ENCODE measurements around the gene MED15.
"Not testable (repeated sequence)": the region's sequence is repeated elsewhere in the genome, so short reads cannot be mapped to it uniquely, and the experiment has no call there.

MED15 gene

DNA sequence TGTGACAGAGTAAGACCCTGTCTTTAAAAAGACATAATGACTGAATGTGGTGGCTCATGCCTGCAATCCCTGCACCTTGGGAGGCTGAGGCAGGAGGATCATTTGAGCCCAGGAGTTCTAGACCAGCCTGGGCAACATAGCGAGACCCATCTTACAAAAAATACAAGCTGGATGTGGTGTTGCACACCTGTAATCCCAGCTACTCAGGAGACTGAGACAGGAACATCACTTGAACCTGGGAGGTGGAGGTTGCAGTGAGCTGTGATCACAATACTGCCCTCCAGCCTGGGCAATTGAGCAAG, 112.4 kb downstream of the MED15 start:
- H3K27ac ChIP-seq (ENCODE audit: low read depth, low read length, severe bottlenecking); H3K9me3 ChIP-seq (ENCODE audit: control insufficient read depth, low read length); H3K4me3 ChIP-seq (ENCODE audit: extremely low read depth, insufficient read depth, low read length, poor library complexity, severe bottlenecking); H3K36me3 ChIP-seq (ENCODE audit: control insufficient read depth, insufficient read depth, low read length); H3K4me1 ChIP-seq (ENCODE audit: control insufficient read depth, insufficient read depth, low read length, poor library complexity, severe bottlenecking): not testable (repeated sequence)
- 71 to 100% methylated on average over 1 of the region's 1 CpG for WGBS, 2 experiments (ENCODE audit: insufficient coverage in 2 of 2)

DNA sequence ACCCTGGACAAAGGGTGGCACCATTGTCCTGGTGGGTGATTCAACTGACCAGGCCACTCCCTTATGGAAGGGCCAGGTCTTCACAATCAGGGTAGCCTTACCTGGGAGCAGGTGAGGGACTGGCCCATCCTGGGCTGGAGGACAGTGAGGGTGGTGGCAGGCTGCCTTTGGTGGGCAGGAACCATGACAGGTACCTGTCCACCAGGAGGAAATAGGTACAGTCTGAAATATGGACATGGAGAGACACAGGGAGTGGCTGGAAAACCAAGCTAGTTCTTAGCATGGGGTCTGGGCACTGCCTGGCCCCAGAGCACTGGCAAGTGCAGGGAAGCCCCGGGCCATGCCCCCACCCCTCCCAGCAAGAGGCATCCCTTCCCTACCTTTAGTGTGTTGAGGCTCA, 113.8 kb downstream of the MED15 start:
- Histone ChIP-seq H3K4me1 (ENCODE audit: control insufficient read depth, insufficient read depth, low read length, poor library complexity, severe bottlenecking) (no peaks in the 10 kb centered on the region), H3K4me3 (ENCODE audit: extremely low read depth, insufficient read depth, low read length, poor library complexity, severe bottlenecking) (no peak overlapping the region), H3K27ac (ENCODE audit: low read depth, low read length, severe bottlenecking) (no peak overlapping the region), H3K36me3 (ENCODE audit: control insufficient read depth, insufficient read depth, low read length) (no peaks in the 10 kb centered on the region), H3K9me3 (ENCODE audit: control insufficient read depth, low read length) (no peaks in the 10 kb centered on the region)
- 80 to 100% methylated on average over 1 of the region's 1 CpG for WGBS, 2 experiments (ENCODE audit: insufficient coverage in 2 of 2)

DNA sequence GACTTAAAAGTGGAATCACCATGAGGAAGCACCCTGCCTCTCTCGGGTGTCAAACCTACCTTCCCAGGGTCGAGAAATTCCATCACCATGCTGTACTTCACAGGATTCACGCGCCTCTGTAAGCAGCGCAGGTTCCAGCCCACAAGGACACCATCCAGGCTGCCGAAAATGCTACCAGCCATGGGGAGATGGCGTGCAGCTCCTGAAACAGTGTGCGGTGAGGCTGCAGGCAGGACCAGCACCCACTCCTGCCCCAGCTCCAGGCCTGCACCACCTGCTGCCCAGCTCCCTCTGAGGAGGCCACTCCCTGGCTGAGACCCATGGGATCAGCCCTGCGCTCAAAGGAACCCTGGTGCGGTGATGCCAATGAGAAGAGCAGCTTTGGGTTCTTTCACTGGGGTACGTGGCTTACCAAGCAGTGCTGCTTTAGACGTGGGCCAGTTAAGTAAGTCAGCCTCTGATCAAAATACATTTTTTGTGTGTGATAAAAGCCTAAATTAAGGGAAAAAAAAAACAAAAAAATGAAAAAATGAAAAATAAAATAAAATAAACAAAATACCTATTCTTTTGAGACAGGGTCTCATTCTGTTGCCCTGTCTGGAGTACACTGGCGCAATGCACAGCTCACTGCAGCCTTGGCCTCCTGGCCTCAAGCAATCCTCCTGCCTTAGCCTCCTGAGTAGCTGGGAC, 115.4 kb downstream of the MED15 start:
- Histone ChIP-seq H3K9me3 (ENCODE audit: control insufficient read depth, low read length) (no peaks in the 10 kb centered on the region), H3K27ac (ENCODE audit: low read depth, low read length, severe bottlenecking) (no peak overlapping the region), H3K4me3 (ENCODE audit: extremely low read depth, insufficient read depth, low read length, poor library complexity, severe bottlenecking) (no peak overlapping the region), H3K36me3 (ENCODE audit: control insufficient read depth, insufficient read depth, low read length) (no peaks in the 10 kb centered on the region), H3K4me1 (ENCODE audit: control insufficient read depth, insufficient read depth, low read length, poor library complexity, severe bottlenecking) (no peaks in the 10 kb centered on the region)
- WGBS, 2 experiments (ENCODE audit: insufficient coverage in 2 of 2), result 81 to 82% methylated on average over 12 of the region's 13 CpGs

DNA sequence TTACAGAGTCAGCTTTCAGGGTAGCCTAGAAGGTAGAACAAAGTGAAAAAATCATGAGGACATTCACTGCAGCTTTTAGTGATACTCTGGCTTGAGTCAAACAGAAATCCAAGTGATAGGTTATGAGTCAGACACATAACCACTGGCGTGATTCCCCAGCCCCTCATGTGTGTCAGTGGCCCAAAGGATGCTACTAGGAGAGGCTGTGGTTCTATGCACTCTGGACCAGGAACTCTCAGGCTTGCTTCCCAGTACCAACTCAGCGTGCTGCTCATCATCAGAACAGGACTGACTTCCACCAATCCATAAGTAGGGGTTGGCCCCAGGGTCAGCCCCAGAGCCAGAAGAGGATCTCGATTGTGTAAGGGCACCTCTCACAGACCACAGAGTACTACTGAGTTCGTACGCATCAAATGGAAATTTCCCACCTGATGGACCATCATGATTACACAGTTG, 116.8 kb downstream of the MED15 start:
- no peaks in the 10 kb centered on the region for H3K9me3 ChIP-seq (ENCODE audit: control insufficient read depth, low read length)
- WGBS, 2 experiments (ENCODE audit: insufficient coverage in 2 of 2), result 87 to 94% methylated on average over 5 of the region's 5 CpGs
- H3K4me3 ChIP-seq (ENCODE audit: extremely low read depth, insufficient read depth, low read length, poor library complexity, severe bottlenecking), result no peak overlapping the region
- H3K4me1 ChIP-seq (ENCODE audit: control insufficient read depth, insufficient read depth, low read length, poor library complexity, severe bottlenecking), result no peaks in the 10 kb centered on the region
- H3K36me3 ChIP-seq (ENCODE audit: control insufficient read depth, insufficient read depth, low read length), result no peaks in the 10 kb centered on the region
- no peak overlapping the region for H3K27ac ChIP-seq (ENCODE audit: low read depth, low read length, severe bottlenecking)

DNA sequence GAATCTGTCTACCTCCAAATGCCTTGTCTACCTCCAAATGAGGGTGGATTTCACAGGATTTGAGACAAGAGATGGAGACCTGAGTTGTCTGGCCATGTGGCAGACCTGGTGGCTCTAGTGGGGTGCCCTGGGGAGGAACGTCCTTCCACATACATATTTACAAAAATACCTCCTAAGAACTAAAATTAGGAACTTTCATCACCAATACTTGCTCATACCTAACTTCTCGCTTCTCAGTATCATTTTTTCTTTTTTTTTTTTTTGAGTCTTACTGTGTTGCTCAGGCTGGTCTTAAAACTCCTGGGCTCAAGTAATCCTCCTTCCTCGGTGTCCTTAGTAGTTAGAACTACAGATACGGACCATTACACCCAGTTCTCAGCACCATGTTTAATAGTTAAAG, 117.9 kb downstream of the MED15 start:
- WGBS, 2 experiments (ENCODE audit: insufficient coverage in 2 of 2), result 79 to 86% methylated on average over 2 to 3 of the region's 4 CpGs
- H3K4me1 ChIP-seq (ENCODE audit: control insufficient read depth, insufficient read depth, low read length, poor library complexity, severe bottlenecking), result no peaks in the 10 kb centered on the region
- no peak overlapping the region for H3K27ac ChIP-seq (ENCODE audit: low read depth, low read length, severe bottlenecking)
- H3K9me3 ChIP-seq (ENCODE audit: control insufficient read depth, low read length), result no peaks in the 10 kb centered on the region
- H3K4me3 ChIP-seq (ENCODE audit: extremely low read depth, insufficient read depth, low read length, poor library complexity, severe bottlenecking), result no peak overlapping the region
- no peaks in the 10 kb centered on the region for H3K36me3 ChIP-seq (ENCODE audit: control insufficient read depth, insufficient read depth, low read length)

DNA sequence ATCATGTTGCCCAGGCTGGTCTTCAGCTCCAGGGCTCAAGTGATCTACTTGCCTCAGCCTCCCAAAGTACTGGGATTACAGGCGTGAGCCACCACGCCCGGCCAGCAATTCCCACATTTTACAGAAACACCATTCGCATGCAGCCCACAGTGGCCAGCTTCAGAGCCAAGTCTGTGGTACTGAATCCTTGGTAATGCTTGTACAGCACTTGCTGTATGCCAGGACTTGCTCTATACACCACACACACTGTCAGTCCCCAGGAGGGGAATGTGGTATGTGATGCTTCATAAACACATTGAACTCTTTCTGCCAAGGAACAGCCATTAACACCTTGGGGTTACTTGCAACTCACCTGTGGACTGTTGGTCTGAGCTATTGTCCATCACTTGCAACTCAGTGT, 119.4 kb downstream of the MED15 start:
- Histone ChIP-seq H3K36me3 (ENCODE audit: control insufficient read depth, insufficient read depth, low read length) (no peaks in the 10 kb centered on the region), H3K9me3 (ENCODE audit: control insufficient read depth, low read length) (no peaks in the 10 kb centered on the region), H3K27ac (ENCODE audit: low read depth, low read length, severe bottlenecking) (no peak overlapping the region), H3K4me3 (ENCODE audit: extremely low read depth, insufficient read depth, low read length, poor library complexity, severe bottlenecking) (no peak overlapping the region), H3K4me1 (ENCODE audit: control insufficient read depth, insufficient read depth, low read length, poor library complexity, severe bottlenecking) (no peaks in the 10 kb centered on the region)
- WGBS, 2 experiments (ENCODE audit: insufficient coverage in 2 of 2), result 69 to 100% methylated on average over 3 of the region's 4 CpGs

DNA sequence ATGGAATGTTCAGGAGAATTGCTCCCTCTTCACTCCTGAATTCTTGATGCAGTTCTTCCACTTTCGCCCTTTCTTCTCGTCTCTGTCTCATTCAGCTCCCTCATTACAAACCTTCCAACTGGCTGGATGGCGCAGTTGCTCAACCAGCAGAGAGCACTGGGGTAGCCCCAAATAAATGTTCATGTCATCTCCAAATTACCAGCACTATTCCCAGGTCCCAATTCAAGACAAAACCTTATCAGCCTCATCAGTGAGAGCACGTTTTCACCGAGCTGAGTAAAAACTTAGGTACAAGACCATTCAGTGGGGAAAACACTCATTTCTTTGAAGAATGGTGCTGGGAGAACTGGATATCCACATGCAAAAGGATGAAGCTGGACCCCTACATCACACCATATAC, 120.0 kb downstream of the MED15 start:
- H3K4me1 ChIP-seq (ENCODE audit: control insufficient read depth, insufficient read depth, low read length, poor library complexity, severe bottlenecking), result no peaks in the 10 kb centered on the region
- no peaks in the 10 kb centered on the region for H3K9me3 ChIP-seq (ENCODE audit: control insufficient read depth, low read length)
- H3K4me3 ChIP-seq (ENCODE audit: extremely low read depth, insufficient read depth, low read length, poor library complexity, severe bottlenecking), result no peak overlapping the region
- WGBS, 2 experiments (ENCODE audit: insufficient coverage in 2 of 2), result 87 to 93% methylated on average over 3 to 5 of the region's 5 CpGs
- H3K36me3 ChIP-seq (ENCODE audit: control insufficient read depth, insufficient read depth, low read length), result no peaks in the 10 kb centered on the region
- H3K27ac ChIP-seq (ENCODE audit: low read depth, low read length, severe bottlenecking), result no peak overlapping the region

DNA sequence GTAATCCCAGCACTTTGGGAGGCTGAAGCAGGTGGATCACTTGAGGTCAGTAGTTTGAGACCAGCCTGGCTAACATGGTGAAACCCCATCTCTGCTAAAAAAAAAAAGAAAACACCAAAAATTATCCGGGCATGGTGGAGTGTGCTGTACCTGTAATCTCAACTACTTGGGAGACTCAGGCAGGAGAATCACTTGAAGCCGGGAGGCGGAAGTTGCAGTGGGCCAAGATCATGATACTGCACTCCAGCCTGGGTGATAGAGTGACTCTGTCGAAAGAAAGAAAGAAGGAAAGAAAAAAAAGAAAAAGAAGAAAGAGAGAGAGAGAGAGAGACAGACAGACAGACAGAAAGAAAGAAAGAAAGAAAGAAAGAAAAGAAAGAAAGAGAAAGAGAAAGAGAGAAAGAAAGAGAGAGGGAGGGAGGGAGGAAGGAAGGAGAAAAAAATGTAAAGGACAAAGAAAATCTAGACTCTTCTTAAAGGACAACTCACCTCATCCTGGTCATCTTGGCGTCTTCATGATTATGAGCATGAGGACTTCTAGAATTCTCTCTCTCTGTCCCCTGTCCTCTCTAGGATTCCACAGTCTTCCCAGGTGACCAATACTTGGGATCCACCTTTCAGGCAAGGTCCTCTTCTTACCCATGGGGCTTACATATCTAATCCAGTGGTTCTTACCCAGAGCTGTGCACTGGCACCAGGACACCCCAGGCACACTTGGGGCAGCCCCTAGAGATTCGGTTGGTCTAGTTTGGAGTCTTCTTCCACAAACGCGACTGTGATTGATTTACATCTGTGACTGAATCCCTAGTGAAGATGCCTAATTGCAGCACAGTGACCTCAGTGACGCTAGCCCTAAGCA, 120.9 kb downstream of the MED15 start:
- WGBS, 2 experiments (ENCODE audit: insufficient coverage in 2 of 2), result 89 to 91% methylated on average over 7 to 9 of the region's 9 CpGs
- H3K9me3 ChIP-seq (ENCODE audit: control insufficient read depth, low read length), result no peaks in the 10 kb centered on the region
- no peaks in the 10 kb centered on the region for H3K36me3 ChIP-seq (ENCODE audit: control insufficient read depth, insufficient read depth, low read length)
- H3K27ac ChIP-seq (ENCODE audit: low read depth, low read length, severe bottlenecking), result no peak overlapping the region
- H3K4me3 ChIP-seq (ENCODE audit: extremely low read depth, insufficient read depth, low read length, poor library complexity, severe bottlenecking), result no peak overlapping the region
- no peaks in the 10 kb centered on the region for H3K4me1 ChIP-seq (ENCODE audit: control insufficient read depth, insufficient read depth, low read length, poor library complexity, severe bottlenecking)

DNA sequence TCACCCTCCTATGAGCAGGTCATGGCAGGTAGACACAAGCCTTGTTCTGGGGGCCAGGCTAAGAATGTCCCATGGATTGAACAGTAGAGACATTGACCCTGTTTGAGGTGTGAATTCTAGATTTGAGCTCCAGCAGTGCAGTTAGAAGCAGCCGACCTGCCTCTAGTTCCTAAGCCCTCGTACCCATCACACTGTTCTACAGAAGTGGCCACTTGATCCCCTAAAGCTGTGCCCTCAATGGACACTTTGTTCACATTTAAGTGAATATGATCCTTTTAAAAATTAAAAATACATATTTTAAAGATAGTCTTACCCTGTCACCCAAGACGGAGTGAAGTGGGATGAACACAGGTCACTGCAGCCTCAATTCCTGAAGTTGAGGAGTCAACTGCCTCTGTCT, 122.0 kb downstream of the MED15 start:
- Histone ChIP-seq H3K36me3 (ENCODE audit: control insufficient read depth, insufficient read depth, low read length) (no peaks in the 10 kb centered on the region), H3K9me3 (ENCODE audit: control insufficient read depth, low read length) (no peaks in the 10 kb centered on the region)
- WGBS, 2 experiments (ENCODE audit: insufficient coverage in 2 of 2), result 90 to 100% methylated on average over 1 to 3 of the region's 3 CpGs

DNA sequence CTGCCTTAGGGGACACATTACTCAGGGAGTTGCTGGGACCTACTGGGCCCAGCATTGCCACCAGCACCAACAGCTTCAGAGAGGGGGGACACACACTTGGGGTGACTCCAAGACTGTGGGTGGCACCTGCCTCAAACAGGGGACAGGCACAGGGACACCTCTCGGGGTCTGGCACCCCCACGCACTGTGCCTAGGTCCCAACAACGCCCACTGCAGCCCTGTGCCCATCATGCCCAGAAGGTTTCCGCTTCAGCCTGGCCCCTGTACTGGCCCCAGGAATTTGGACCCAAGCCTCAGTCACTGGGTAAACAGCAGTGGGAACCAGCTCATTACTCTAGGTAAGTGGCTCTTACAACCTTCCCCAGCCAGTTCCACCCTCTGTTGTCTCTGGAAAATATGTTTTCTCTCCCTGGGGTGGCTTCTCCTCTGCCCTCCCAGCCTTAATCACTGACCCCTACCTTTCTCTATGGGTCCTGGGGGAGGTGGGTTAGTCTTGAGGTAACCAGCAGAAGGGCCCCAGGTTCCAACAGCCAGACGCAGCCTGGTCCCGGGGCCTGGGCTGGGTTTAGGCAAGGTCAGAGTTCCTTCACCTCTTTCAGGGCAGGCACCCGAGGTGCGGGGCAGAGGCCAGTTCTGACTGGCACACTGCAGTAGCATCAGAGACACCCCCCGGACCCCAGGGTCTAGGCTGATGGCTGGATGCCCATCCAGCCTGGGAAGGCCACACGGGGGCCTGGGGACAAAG, 123.6 kb downstream of the MED15 start:
- no peak overlapping the region for H3K27ac ChIP-seq (ENCODE audit: low read depth, low read length, severe bottlenecking)
- H3K36me3 ChIP-seq (ENCODE audit: control insufficient read depth, insufficient read depth, low read length), result no peaks in the 10 kb centered on the region
- WGBS, 2 experiments (ENCODE audit: insufficient coverage in 2 of 2), result 88 to 96% methylated on average over 9 to 10 of the region's 10 CpGs
- no peak overlapping the region for H3K4me3 ChIP-seq (ENCODE audit: extremely low read depth, insufficient read depth, low read length, poor library complexity, severe bottlenecking)
- H3K9me3 ChIP-seq (ENCODE audit: control insufficient read depth, low read length), result no peaks in the 10 kb centered on the region
- no peaks in the 10 kb centered on the region for H3K4me1 ChIP-seq (ENCODE audit: control insufficient read depth, insufficient read depth, low read length, poor library complexity, severe bottlenecking)

More for the DNA sequence above, 122.0 kb downstream of the MED15 start:
- H3K4me1 ChIP-seq (ENCODE audit: control insufficient read depth, insufficient read depth, low read length, poor library complexity, severe bottlenecking), result no peaks in the 10 kb centered on the region
- no peak overlapping the region for H3K27ac ChIP-seq (ENCODE audit: low read depth, low read length, severe bottlenecking)
- no peak overlapping the region for H3K4me3 ChIP-seq (ENCODE audit: extremely low read depth, insufficient read depth, low read length, poor library complexity, severe bottlenecking)
